Measurements from ENCODE around the gene FOXF2. TPM values are rescaled to one million over a fixed set of nuclear protein-coding genes. Genes with fewer than 3 reads are reported as not detected.

FOXF2 gene
- total RNA-seq, 3 donors from 2014 or later: 6.9 to 68.1 (median 7.1) TPM

GRCh38 chr6:1418471-1419191, 29.3 kb downstream of the FOXF2 start:
- no peak for ATAC-seq
- no peak for DNase-seq
- intact Hi-C loops (cut with DNase I, micrococcal nuclease): no loop called here
- Histone ChIP-seq H3K4me1 (ENCODE audit: low read depth) (no peaks in the 10 kb centered on the region), H3K4me3 (no peak overlapping the region), H3K9me3 (peaks cover 2% of the 10 kb centered on the region), H3K36me3 (ENCODE audit: low read depth) (no peaks in the 10 kb centered on the region)
- TF ChIP-seq CTCF (IDR thresholded peaks at IDR 0.05): no peak

DNA sequence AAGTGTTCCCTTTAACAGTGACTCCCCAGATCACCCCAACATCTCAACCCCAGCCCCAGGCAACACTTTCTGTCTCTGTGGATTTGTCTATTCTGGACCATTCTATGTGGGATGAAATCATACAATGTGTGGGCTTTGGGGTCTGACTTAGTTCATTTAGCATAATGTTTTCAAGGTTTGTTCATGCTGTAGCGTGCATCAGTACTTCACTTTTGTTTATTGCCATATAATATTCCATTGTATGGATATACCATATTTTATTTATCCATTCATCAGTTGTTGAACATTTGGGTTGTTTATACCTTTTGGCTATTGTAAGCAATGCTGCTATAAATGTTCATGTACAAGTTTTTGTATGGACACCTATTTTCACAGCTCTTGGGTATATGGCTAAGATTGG, 31.0 kb downstream of the FOXF2 start:
- H3K36me3 ChIP-seq (ENCODE audit: low read depth): no peaks in the 10 kb centered on the region
- no peak for TF ChIP-seq CTCF (IDR thresholded peaks at IDR 0.05)
- no peak overlapping the region for H3K4me3 ChIP-seq
- peaks cover 2% of the 10 kb centered on the region for H3K9me3 ChIP-seq
- ATAC-seq: no peak
- DNase-seq: no peak
- no peaks in the 10 kb centered on the region for H3K4me1 ChIP-seq (ENCODE audit: low read depth)
- intact Hi-C loops (cut with DNase I, micrococcal nuclease): no loop called here

GRCh38 chr6:1422290-1422689, 32.9 kb downstream of the FOXF2 start:
- H3K36me3 ChIP-seq (ENCODE audit: low read depth): no peaks in the 10 kb centered on the region
- no peak for TF ChIP-seq CTCF (IDR thresholded peaks at IDR 0.05)
- no peaks in the 10 kb centered on the region for H3K4me1 ChIP-seq (ENCODE audit: low read depth)
- H3K9me3 ChIP-seq: peaks cover 2% of the 10 kb centered on the region
- ATAC-seq (no peak), DNase-seq (no peak)
- intact Hi-C loops (cut with DNase I, micrococcal nuclease): no loop called here
- no peak overlapping the region for H3K4me3 ChIP-seq

- ATAC-seq (no peak), DNase-seq (no peak)
- intact Hi-C loops (cut with DNase I, micrococcal nuclease): no loop called here
- no peak overlapping the region for H3K4me3 ChIP-seq
- H3K36me3 ChIP-seq (ENCODE audit: low read depth): no peaks in the 10 kb centered on the region
- H3K4me1 ChIP-seq (ENCODE audit: low read depth): no peaks in the 10 kb centered on the region
- TF ChIP-seq CTCF (IDR thresholded peaks at IDR 0.05): no peak
- peaks cover 2% of the 10 kb centered on the region for H3K9me3 ChIP-seq
These were observed 34.2 kb downstream of the FOXF2 start for GRCh38 chr6:1423578-1423977.

DNA sequence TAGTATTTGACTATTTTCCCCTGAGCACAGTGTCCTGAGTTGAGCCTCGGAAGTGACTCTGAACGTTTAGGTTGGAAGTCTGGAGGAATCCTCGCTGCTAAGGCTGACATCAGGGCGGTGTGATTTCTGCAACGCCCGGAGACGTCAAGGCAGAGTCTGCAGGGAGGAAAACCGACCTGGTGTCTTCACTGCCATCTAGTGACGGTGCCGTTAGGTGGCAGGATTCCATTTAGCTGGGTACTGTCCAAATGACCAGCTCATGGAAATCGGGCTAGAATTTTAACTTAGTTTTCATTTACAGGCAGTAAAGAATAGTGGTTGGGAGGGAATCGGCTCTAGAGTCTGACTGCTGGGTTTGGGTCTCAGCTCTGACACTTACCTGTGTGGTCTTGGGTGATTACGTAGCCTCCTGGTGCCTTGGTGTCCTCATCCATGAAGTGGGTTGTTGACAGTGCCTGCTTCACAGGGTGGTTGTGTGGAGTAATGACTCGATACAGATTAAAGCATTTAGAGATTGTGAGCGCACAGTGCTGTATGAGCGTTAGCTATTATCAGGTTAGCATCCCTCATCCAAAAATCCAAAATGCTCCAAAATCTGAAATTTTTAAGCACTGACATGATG, 35.0 kb downstream of the FOXF2 start:
- no peak overlapping the region for H3K4me3 ChIP-seq
- peak; percentile 70 for ATAC-seq
- peaks cover 2% of the 10 kb centered on the region for H3K9me3 ChIP-seq
- peak in 2 of 3 donors; percentile 48 to 66 for DNase-seq
- no peaks in the 10 kb centered on the region for H3K36me3 ChIP-seq (ENCODE audit: low read depth)
- intact Hi-C loops (cut with DNase I, micrococcal nuclease): no loop called here
- TF ChIP-seq CTCF (IDR thresholded peaks at IDR 0.05): peak; percentile 27
- no peaks in the 10 kb centered on the region for H3K4me1 ChIP-seq (ENCODE audit: low read depth)
